ENCODE data around the gene RGS6.

RGS6 gene

DNA sequence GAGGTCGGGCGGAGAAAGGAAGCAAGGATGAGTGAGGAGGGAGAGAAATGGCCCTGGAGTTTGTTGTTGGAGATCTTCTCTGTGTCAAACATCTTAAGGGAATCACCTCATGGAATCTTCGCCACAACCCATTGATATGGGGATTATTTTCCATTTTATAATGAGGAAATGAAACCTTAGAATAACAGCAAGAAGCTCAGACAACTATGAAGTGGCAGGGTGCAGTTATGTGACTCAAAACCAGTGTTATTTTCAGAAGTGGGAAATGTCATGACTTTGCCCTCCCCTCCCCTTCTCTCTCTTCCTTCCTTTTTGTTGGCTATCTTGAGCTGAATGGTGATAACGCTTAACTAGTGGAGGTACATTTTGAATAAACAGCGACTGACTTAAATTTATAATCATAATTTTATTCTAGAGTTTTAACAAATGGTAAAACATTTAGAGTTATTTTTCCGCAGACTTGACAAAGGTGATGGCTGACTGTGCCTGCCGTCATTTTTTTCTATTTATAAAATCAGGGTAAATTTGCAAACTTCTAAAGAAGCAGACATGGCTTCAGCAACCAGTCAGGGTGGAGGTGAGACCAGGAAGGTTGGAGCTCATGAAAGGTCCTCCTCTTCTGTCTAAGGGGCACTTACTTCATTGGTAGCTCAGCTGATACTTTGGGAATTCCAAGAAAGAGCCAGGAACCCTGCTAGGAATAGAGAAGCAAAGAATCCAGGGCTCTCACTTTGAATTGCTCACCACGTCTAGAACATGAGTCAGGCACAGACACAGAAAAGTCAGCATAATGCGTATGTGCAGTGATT, 232.4 kb downstream of the RGS6 start:
- DNase-seq (ENCODE audit: low read depth) = no peak

GRCh38 chr14:72165229-72165698, 233.0 kb downstream of the RGS6 start:
- DNase-seq (ENCODE audit: low read depth) = no peak

DNA sequence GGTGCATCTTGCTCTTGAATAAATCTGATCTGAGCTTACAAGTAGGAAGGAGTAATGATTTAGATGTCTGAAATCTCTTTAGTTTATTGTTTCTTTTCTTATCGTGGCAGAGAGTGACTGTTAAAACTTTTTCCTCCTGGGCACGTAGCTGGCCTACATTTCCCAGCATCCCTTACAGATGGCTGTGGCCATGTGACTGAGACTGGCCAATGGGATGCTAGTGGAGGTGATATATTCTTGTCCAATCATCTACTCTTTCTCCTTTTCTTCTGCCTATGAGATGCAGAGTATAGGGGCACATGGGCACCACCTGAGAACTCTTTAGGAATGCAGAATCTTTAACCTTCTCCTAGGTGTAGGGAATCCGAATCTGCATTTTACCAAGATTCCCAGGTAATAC, 237.3 kb downstream of the RGS6 start:
- peak; percentile 14 for DNase-seq (ENCODE audit: low read depth)

DNA sequence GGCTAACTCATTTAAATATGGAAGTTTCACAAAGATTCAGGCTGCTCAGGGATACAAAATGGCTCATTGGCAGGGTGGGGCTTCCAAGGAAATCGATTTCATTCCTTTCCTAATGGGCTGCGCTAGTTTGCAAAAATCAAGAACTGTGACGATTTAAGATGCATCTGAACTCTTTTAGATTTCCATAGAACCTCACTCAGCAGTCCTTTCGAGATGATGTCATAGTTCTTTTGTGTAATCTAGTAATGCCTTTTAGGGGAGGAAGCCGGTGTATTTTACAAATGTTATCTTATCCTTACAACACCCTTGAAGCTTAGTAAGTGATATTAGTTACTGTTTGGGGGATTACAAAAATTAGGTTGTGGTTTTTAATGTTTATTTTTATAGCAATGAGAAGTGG, 239.8 kb downstream of the RGS6 start:
- no peak for DNase-seq (ENCODE audit: low read depth)

GRCh38 chr14:72172597-72172996, 240.4 kb downstream of the RGS6 start:
- DNase-seq (ENCODE audit: low read depth) = no peak

DNA sequence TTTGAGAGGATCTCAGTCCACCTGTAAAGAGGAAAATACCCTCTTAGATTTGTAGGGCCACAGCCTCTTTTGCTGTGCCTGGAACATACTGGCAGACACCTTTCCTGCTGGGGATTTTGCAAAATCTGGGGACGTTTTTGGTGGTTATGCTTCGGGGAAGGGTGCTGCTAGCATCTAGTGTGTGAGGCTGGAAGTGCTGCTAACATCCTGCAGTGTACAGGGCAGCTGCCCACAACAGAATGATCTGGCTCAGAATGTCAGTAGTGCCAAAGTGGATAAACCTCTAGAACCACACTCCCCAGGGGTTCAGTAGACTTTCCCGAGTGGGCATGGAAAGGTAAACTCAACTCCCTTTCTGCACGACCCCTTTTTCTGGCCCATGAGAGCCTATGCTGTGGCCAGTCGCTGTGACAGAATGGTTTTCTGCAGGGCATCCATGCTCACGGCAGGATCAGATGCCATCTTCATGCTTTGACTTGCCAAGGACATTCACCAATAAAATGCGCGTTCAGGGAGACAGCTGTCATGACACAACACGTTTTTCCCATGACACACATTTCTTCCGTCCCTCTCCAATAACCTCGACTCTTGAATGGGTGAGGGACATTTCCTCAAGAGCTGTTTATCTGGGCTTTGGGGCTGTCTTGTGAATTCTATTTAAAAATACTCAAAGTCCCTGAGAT, 240.9 kb downstream of the RGS6 start:
- no peak for DNase-seq (ENCODE audit: low read depth)

GRCh38 chr14:72177251-72177650, 245.0 kb downstream of the RGS6 start:
- DNase-seq (ENCODE audit: low read depth) = no peak

GRCh38 chr14:72178517-72178916, 246.3 kb downstream of the RGS6 start:
- no peak for DNase-seq (ENCODE audit: low read depth)

DNA sequence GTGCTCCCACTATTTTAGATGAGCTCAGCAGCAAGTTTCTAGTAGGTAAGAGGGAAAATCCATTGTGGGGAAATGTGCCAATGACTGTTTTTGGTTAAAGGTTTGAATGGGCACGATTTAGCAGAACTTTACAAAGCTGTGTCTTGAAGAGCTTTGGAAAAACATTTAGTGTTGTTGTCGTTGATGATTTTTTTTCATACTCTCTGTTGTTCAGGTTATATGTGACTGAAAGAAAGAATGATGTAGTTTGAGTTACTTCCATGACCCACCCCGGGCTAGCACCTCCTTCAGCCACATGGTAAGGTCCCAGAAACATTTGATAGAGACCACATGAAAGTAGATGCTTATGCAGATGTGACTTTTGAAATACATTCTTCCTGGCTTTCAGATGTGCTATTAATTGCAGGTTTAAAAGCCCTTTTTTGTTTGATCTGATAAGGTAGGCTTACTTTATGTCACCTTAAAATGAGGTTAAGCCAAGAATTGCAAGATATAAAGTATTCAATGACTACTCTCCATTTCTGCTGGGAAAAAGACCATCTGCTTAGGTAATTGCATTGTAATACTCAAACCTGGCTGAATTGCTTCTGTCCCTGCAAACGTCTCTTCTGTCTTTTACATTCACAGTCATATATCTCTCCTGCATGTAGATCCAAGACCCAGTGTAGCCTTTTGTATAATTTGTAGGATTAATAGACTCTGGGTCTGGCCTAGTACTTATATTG, 250.6 kb downstream of the RGS6 start:
- DNase-seq (ENCODE audit: low read depth) = no peak

DNA sequence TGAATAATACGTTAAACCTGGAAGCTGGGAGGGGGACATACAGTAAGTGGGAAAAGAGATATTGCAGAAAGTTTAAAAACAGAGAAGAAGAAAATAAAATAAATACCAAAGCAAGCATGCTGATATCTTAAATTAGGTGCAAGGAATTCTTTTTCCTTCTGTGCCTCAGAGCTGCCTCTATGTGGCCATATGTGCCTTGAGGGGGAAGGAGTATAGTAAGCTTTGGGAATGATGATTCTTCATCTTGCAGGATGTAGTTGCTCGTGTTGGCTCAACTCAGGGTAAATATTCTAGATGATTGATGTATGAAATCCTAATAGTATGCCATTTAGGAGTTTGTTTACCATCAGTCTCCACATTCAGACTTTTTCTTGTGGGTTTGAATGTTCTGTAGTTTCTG, 251.4 kb downstream of the RGS6 start:
- no peak for DNase-seq (ENCODE audit: low read depth)

DNA sequence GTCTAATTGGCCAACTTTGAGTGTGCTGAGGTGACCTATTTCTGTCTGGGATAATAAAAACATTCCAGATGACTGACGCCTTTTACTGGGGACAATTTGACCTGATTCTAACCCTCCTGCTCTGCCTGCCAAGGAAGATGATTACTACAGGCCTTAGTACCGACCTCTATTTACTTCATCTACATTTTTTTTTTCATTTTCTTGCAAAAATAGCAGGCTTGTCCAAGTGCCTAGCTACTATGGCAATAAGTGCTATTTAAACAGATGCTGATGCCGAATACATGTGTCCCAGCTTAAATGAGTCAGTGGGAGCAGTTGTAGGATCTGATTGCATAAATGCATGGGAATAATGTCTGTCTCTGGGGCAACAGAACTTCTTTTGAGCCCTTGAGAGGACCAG, 254.3 kb downstream of the RGS6 start:
- DNase-seq (ENCODE audit: low read depth) = peak; percentile 27

DNA sequence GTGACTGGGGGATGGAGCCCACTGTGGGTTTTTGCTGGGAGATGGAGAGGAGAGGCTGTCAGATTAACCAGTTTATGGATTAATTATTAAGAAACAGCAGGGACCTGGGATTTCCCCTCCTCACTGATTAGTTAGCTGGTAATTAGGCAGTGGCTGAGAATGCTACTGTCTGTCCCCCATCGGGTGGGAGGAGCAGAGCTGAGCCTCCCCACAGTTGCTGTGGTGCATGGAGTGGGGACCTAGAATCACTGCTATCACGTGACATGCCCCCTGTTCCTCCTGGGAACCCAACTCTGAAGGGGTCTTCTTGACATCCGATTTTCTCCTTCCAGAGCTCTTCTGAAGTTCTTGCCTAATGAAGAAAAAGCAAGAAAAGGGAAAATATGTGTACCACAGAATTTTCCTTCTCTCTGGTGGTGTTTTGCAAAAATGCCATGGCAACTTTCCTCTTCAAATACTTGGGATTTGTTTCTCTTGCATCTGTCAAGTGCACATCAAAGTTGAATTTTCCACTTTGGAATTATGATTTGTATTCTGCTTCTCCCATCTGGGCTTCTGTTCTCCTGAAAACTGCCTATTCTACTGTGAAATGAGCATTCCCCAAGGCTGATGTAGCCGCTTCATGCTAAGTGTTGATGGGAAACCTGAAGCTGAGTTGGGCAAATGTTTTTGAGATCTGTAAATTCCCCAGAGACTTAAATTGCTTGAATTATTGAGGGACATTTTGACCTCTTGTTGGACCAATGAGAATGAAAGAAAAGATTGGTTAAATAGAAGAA, 264.2 kb downstream of the RGS6 start:
- DNase-seq (ENCODE audit: low read depth) = no peak

- DNase-seq (ENCODE audit: low read depth) = no peak
Observed at GRCh38 chr14:72201645-72202044, 269.4 kb downstream of the RGS6 start.

DNA sequence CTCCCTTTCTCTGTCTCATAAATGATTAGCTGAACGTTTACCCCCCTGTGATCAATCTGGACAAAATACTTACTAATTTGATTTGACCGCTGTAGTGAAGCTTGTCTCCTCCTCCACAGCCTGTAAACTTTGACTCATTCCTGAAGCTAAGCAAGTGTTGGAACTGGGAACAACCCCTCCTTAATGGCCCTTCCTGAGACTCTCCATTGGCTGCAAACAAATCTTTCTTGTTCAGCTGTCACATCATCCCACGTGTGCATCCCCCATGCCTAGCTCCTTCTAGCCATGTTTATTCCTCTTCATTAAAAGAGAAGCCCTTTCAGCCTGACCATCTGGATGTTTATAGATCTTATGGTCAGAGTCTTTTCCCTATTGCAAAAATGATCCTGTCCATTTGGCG, 281.2 kb downstream of the RGS6 start:
- DNase-seq (ENCODE audit: low read depth) = no peak

GRCh38 chr14:72215080-72215479, 282.9 kb downstream of the RGS6 start:
- DNase-seq (ENCODE audit: low read depth) = no peak

DNA sequence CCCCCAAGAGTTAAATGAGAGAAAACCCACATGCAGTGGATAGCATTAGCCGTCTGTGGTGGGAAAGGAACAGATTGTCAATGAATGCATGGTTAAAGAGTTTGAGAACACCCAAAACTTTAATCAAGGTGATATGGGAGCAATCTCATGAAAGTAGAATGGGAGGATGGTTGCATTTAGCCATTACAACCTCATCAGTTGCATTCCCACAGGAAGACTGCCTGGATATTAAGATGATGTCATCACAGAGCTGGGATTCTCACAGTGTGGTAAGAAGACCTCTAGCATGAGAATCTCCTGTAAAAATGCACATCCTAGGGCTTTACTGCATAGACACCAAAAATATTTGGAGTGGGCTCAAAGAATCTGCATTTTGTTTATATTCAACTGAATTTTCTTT, 284.9 kb downstream of the RGS6 start:
- peak; percentile 37 for DNase-seq (ENCODE audit: low read depth)

DNA sequence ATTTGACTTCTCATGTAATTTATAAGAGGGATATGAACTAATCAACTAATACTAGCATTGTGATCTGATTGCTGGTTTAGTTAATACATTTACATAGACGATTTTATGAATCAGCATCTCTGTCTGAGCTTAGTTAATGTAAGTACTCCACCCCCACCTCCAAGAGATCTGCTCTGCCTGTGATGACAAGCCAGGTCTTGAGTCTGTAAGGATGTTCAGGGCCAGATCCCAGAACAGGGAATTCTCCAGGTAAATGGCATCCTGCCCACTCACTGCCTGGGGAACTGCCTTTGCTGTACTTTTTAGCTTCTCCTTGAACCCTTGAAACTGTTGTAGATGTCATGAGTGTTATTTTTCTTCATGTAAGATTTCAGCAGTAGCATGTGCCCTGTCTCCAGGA, 289.8 kb downstream of the RGS6 start:
- no peak for DNase-seq (ENCODE audit: low read depth)

DNA sequence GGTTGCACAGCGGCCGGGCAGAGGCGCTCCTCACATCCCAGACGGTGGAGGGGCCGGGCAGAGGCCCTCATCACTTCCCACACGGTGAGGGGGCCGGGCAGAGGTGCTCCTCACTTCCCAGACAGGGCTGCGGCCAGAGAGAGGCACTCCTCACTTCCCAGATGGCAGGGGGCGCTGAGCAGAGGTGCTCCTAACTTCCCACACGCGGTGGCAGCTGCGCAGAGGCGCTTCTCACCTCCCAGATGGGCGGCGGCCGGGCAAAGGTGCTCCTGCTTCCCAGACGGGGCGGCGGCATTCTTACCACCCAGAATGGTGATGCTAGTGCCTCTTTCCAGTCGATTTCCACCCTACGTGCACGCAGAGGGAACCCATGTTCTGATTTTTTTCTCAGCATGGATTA, 304.4 kb downstream of the RGS6 start:
- no peak for DNase-seq (ENCODE audit: low read depth)

- DNase-seq (ENCODE audit: low read depth) = no peak
Observed at GRCh38 chr14:72237722-72238666, 305.8 kb downstream of the RGS6 start.

DNA sequence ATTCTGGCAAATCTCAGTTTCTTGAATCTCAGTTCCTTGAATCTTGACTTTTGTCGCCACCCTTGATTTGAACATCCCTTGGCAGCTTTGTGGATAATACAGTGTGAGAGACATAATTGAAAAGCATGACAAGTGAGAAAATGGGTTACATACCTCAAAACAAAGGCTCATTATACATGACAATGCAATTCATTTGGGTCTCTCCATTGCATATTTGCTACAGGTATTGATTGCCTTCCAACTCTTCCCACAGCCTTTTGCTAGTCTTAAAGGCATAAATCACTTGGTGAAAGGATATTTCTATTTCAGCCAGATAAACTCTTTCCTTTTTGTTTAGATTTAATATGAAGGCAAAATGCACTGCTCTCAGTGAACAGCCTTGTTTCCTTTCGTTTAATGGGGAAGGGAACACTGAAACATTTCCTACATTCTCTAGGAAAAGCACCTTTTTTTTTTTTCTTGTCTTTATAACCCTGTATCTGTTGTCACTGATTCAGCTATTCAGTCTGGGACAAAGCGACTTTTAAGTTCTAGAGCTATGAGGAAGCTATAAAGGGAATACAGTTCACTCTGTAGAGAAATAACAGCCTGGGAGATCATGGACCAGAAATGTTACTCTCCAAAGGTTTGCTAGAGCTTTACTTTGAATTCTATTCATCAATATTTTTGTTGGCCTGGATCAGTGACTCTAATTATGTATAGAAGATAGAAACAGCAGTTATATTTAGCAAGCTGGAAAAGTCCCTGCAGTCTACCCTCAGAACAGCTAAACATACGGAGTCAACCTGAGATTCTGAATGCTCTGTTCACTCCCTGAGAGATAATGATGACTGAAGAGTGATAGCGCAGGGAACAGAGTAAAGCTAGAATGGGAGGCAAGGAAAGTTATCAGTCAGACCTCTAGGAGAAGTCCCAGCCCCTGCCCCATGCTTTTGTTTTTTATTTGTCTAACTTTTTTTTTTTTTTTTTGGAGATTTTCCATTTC, 311.4 kb downstream of the RGS6 start:
- DNase-seq (ENCODE audit: low read depth) = no peak

Measured in EH (cell line).